Upper lobe of left lung (tissue), 6 donors: Measurements from ENCODE around the gene USP17L10. TPM values are rescaled to one million over a fixed set of nuclear protein-coding genes. Genes with fewer than 3 reads are reported as not detected.
"Not testable (repeated sequence)": the region's sequence is repeated elsewhere in the genome, so short reads cannot be mapped to it uniquely, and the experiment has no call there.

ENCODE experiments used
- ATAC-seq, 2 donors: fragments of 200-7000 bp; cut with Tn5 transposase; one replicate each; pipeline ENCODE4 v1.9.1; 2022; ENCODE audit warnings: mild to moderate bottlenecking in 2 of 2, moderate library complexity in 2 of 2; ENCODE audit not compliant: low FRiP score in 2 of 2
- DNase-seq, 2 donors: peaks; one replicate each; pipeline ENCODE4 v3.0.0-alpha.2; 2019 to 2020
- H3K27ac ChIP-seq, 4 donors: fragments of 200-600 bp; sonication (generic); one replicate each; pipeline ENCODE4 v1.5.1; 2016 to 2019
- H3K27me3 ChIP-seq, 4 donors: fragments of 200-600 bp; sonication (generic); one replicate each; pipeline ENCODE4 v1.5.1; 2017 to 2019
- H3K36me3 ChIP-seq, 4 donors: fragments of 200-600 bp; sonication (generic); one replicate each; pipeline ENCODE4 v1.5.1; 2016 to 2019
- H3K4me1 ChIP-seq, 4 donors: fragments of 200-600 bp; sonication (generic); one replicate each; pipeline ENCODE4 v1.5.1; 2018 to 2019
- H3K4me3 ChIP-seq, 4 donors: fragments of 200-600 bp; sonication (generic); one replicate each; pipeline ENCODE4 v1.5.1; 2017 to 2019; ENCODE audit warnings: mild to moderate bottlenecking in 2 of 4, moderate library complexity in 1 of 4
- H3K9me3 ChIP-seq, 4 donors: fragments of 200-600 bp; sonication (generic); one replicate each; pipeline ENCODE4 v1.5.1; 2018 to 2019
- WGBS, 2 donors: methylation state at CpG; one replicate each; pipeline ENCODE4 v1.1.5; 2017 to 2018; 5-methylcytosine and 5-hydroxymethylcytosine counted together
- total RNA-seq, 6 donors: library from RNA; depleted of rRNA in 4 of 6; stranded (reverse); fragments of >200 nt in 4 of 6; gene quantifications; one replicate each; pipeline versions ENCODE4 v1.1.0 to v1.2.1, GENCODE V29; 2016 to 2021
- donor health status: DM: no; HTN: no; CAD: no; lungs with moderate emphysema.
- donor health status: DM: no; HTN: yes; CAD: no; lungs with severe emphysema.

USP17L10 gene
- total RNA-seq, 6 donors from 2014 or later, result not detected

- H3K4me3 ChIP-seq, DNase-seq, H3K27me3 ChIP-seq, H3K27ac ChIP-seq, H3K9me3 ChIP-seq, H3K4me1 ChIP-seq, H3K36me3 ChIP-seq, ATAC-seq: not testable (repeated sequence)
- WGBS, 2 donors, result no CpG with 5 or more reads among the region's 15 CpGs
These were observed 47.4 kb downstream of the USP17L10 start, which contains the start of gene USP17L20 for GRCh38 chr4:9257824-9258223. TSS of gene USP17L20 (plus strand) at chr4:9258124. CDS start at chr4:9258124, 0 bp downstream.

Other genes starting within 250 kb of the USP17L10 start
- not detected for gene FAM90A26, start 40.2 kb upstream of the USP17L10 start, total RNA-seq
- not detected for gene USP17L11, start 4.7 kb downstream of the USP17L10 start, total RNA-seq
- gene USP17L12, start 9.5 kb downstream of the USP17L10 start, total RNA-seq, result not detected
- gene USP17L13, start 14.2 kb downstream of the USP17L10 start, total RNA-seq, result not detected
- gene USP17L15, start 23.7 kb downstream of the USP17L10 start, total RNA-seq, result not detected
- not detected for gene USP17L17, start 33.2 kb downstream of the USP17L10 start, total RNA-seq
- gene USP17L18, start 38.0 kb downstream of the USP17L10 start, total RNA-seq, result not detected
- not detected for gene USP17L19, start 42.7 kb downstream of the USP17L10 start, total RNA-seq
- not detected for gene USP17L20, start 47.5 kb downstream of the USP17L10 start, total RNA-seq
- not detected for gene USP17L21, start 52.2 kb downstream of the USP17L10 start, total RNA-seq
- not detected for gene USP17L22, start 57.0 kb downstream of the USP17L10 start, total RNA-seq
- gene USP17L24, start 114.5 kb downstream of the USP17L10 start, total RNA-seq, result not detected
- not detected for gene USP17L25, start 119.3 kb downstream of the USP17L10 start, total RNA-seq
- not detected for gene USP17L26, start 124.0 kb downstream of the USP17L10 start, total RNA-seq
- not detected for gene USP17L5, start 128.7 kb downstream of the USP17L10 start, total RNA-seq
- gene USP17L27, start 133.5 kb downstream of the USP17L10 start, total RNA-seq, result not detected
- not detected for gene USP17L28, start 138.2 kb downstream of the USP17L10 start, total RNA-seq
- gene USP17L29, start 143.0 kb downstream of the USP17L10 start, total RNA-seq, result not detected
- not detected for gene USP17L30, start 152.5 kb downstream of the USP17L10 start, total RNA-seq
- gene DEFB131A, start 233.8 kb downstream of the USP17L10 start, total RNA-seq, result not detected